Colonic mucosa (tissue), 4 donors: ENCODE measurements around the gene KLHL5. TPM values are rescaled to one million over a fixed set of nuclear protein-coding genes. Genes with fewer than 3 reads are reported as not detected.

ENCODE experiments used
- DNase-seq: peaks from one replicate; pipeline ENCODE4 v3.0.0-alpha.2; 2020
- H3K27ac ChIP-seq: fragments of 200-600 bp; one replicate; pipeline ENCODE4 v1.8.0; 2021
- H3K27me3 ChIP-seq: fragments of 200-600 bp; one replicate; pipeline ENCODE4 v1.8.0; 2021
- H3K36me3 ChIP-seq: fragments of 200-600 bp; one replicate; pipeline ENCODE4 v1.8.0; 2021
- H3K4me1 ChIP-seq: fragments of 200-600 bp; one replicate; pipeline ENCODE4 v1.8.0; 2021; ENCODE audit warnings: mild to moderate bottlenecking
- H3K4me3 ChIP-seq: fragments of 200-600 bp; one replicate; pipeline ENCODE4 v1.8.0; 2021
- H3K9ac ChIP-seq, 2 donors: one replicate each; pipeline ENCODE4 v1.7.0; 2013; ENCODE audit warnings: control low read depth in 2 of 2, low read depth in 2 of 2, low read length in 2 of 2
- H3K9me3 ChIP-seq: fragments of 200-600 bp; one replicate; pipeline ENCODE4 v1.8.0; 2021
- intact Hi-C: fragments of 100-400 bp; cut with DNase I; formaldehyde crosslinking; loops from one replicate; pipeline ENCODE4 v1.14.1; 2022
- total RNA-seq, 2 donors: library from RNA; stranded (reverse); fragmentation: NEBNext Ultra II Directional in 1 of 2; extraction: Animal tissue kit (Norgen Biotek cat#: 25700) in 1 of 2; gene quantifications; one replicate each; pipeline ENCODE4 v1.2.1, GENCODE V29; 2021
- TF ChIP-seq, protein P1 (sequence below): fragments of 200-600 bp; IDR thresholded peaks from one replicate; pipeline ENCODE4 v1.8.0; 2022; ENCODE audit warnings: antibody characterized with exemption, mild to moderate bottlenecking
- donor health status: healthy.
- donor health status: DM: no; HTN: no; CAD: no.
- donor health status: DM: no; HTN: no; CAD: no.

The KLHL5 gene
- total RNA-seq, 2 donors from 2014 or later, result 2.6 to 19.1 TPM

DNA sequence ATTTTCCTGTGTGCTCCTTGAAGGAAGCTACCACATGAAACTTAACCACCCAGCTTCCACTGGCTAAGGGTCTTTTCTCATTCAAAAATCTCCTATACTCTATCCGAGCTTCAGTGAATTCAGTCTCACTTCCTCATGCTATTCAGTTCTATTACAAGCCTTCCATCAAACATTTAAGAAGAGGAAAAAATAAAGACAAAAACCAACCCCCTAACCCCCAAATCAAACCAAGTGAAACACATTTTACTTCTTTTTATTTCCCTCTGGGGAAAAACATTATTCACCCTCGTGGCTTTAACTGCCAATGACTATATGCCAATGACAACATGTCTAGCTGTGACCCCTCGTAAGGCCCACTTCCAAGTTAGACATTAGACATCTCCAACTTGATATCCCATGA lies 104.1 kb downstream of the KLHL5 start:
- H3K9ac ChIP-seq, result no peak overlapping the region
- H3K27me3 ChIP-seq, result no peaks in the 10 kb centered on the region
- intact Hi-C loops, result no loop called here
- no peaks in the 10 kb centered on the region for H3K4me1 ChIP-seq
- no peaks in the 10 kb centered on the region for H3K36me3 ChIP-seq
- no peak overlapping the region for H3K27ac ChIP-seq
- DNase-seq, result no peak
- no peaks in the 10 kb centered on the region for H3K9me3 ChIP-seq
- TF ChIP-seq, protein P1, sequence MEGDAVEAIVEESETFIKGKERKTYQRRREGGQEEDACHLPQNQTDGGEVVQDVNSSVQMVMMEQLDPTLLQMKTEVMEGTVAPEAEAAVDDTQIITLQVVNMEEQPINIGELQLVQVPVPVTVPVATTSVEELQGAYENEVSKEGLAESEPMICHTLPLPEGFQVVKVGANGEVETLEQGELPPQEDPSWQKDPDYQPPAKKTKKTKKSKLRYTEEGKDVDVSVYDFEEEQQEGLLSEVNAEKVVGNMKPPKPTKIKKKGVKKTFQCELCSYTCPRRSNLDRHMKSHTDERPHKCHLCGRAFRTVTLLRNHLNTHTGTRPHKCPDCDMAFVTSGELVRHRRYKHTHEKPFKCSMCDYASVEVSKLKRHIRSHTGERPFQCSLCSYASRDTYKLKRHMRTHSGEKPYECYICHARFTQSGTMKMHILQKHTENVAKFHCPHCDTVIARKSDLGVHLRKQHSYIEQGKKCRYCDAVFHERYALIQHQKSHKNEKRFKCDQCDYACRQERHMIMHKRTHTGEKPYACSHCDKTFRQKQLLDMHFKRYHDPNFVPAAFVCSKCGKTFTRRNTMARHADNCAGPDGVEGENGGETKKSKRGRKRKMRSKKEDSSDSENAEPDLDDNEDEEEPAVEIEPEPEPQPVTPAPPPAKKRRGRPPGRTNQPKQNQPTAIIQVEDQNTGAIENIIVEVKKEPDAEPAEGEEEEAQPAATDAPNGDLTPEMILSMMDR, result no peak
- no peak overlapping the region for H3K4me3 ChIP-seq

DNA sequence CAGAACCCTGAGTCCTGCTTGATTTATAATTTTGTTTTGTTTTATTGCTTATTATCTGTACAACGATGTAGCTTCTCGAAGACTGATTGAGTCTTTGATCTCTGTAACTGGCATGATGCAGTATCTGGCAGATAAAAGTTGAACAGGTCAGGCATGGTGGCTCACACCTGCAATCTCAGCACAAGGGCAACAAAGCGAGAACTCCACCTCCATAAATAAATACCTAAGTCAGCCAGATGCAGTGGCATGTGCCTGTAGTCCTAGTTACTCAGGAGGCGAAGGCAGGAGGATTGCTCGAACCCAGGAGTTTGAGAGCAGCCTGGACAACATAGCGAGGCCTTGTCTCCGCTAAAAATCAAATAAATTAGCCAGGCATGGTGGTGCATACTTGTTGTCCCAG lies 104.6 kb downstream of the KLHL5 start:
- Histone ChIP-seq H3K27ac (no peak overlapping the region), H3K27me3 (no peaks in the 10 kb centered on the region), H3K36me3 (no peaks in the 10 kb centered on the region), H3K4me3 (no peak overlapping the region), H3K9me3 (no peaks in the 10 kb centered on the region), H3K9ac (no peak overlapping the region), H3K4me1 (no peaks in the 10 kb centered on the region)
- DNase-seq, result no peak
- TF ChIP-seq, protein P1, result no peak
- intact Hi-C loops, result no loop called here

DNA sequence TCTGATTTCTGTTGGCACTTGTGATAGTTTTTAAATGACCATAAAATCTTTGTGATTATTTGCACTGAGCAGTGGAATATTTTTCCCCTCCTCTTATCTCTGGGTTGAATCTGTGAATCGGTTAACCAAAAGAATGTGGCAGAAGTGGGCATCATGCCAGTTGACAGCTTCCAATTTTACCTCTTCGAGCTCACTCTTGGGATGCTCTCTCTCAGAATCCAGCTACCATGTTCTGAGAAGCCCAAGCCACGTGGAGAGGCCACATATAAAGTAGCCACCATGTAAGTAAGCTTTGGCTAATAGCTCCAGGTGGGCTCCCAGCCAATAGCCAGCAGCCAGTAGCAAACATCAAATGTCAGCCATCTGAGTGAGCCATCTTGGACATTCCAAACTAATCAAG lies 107.4 kb downstream of the KLHL5 start:
- H3K27ac ChIP-seq, result no peak overlapping the region
- intact Hi-C loops, result no loop called here
- TF ChIP-seq, protein P1, result no peak
- H3K36me3 ChIP-seq, result no peaks in the 10 kb centered on the region
- H3K4me3 ChIP-seq, result no peak overlapping the region
- no peaks in the 10 kb centered on the region for H3K9me3 ChIP-seq
- DNase-seq, result no peak
- H3K9ac ChIP-seq, result no peak overlapping the region
- no peaks in the 10 kb centered on the region for H3K27me3 ChIP-seq
- H3K4me1 ChIP-seq, result no peaks in the 10 kb centered on the region

DNA sequence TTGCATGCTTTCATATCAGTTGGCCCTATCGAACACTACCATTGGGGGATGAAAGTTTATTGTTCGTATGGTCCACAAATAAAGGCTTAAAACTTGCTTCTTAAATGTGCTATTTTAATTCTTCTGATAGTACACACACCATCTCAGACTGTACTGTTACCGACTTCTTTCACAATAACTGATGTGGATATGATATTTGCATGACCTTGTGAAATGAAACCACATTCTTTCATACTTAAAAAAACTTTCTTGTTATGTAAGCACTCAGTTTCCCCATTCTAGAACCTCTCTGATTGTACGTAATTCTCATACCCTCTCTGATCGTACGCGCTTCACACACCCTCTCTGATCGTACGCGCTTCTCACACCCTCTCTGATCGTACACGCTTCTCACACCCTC lies 108.3 kb downstream of the KLHL5 start:
- TF ChIP-seq, protein P1, result no peak
- no peaks in the 10 kb centered on the region for H3K4me1 ChIP-seq
- no peaks in the 10 kb centered on the region for H3K27me3 ChIP-seq
- H3K27ac ChIP-seq, result no peak overlapping the region
- no peak overlapping the region for H3K9ac ChIP-seq
- no peak for DNase-seq
- H3K36me3 ChIP-seq, result no peaks in the 10 kb centered on the region
- no peak overlapping the region for H3K4me3 ChIP-seq
- intact Hi-C loops, result no loop called here
- H3K9me3 ChIP-seq, result no peaks in the 10 kb centered on the region

Other genes starting within 250 kb of the KLHL5 start
- gene TLR6, start 205.4 kb upstream of the KLHL5 start, total RNA-seq, result 1 to 10 TPM in 1 of 2 donors, under 1 TPM in 1; 0.44 to 2.2 TPM
- 10 to 100 TPM; 76.3 to 88.3 TPM for gene FAM114A1, start 194.4 kb upstream of the KLHL5 start, total RNA-seq
- gene TMEM156, start 29.8 kb upstream of the KLHL5 start, total RNA-seq, result under 1 TPM in 1 of 2 donors, not detected in 1; 0.77 TPM
- gene WDR19, start 120.3 kb downstream of the KLHL5 start, total RNA-seq, result 10 to 100 TPM in 1 of 2 donors, 1 to 10 TPM in 1; 8.1 to 11.7 TPM